ENCODE results near the gene ADAMTS14.

ADAMTS14 gene

DNA sequence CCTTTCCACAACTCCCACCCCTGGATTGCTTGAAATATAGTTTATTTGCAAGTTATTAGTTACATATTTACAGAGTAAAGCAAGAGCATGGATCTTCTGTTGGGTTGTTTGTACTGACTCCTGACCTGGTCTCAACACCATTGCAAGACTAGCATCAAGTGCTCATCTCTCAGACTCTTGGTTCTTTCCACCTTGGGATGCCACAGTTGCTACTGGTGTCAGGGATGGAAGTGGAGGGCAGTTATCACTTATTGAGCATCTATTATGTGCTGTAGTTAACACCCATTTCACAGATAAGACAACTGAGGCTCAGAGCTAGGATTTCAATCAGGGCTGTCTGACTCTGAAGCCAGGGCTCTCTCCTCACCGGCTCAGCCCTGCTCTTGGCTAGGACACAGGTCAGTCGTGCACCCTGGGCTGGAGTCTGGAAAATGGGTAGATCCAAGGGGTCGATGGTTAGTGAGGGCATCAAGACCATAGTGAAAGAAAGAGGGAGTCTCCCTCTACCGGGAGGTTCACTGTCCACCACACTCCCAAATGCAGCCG is 614 bp upstream of the ADAMTS14 start:
- TF ChIP-seq RAD21 (IDR thresholded peaks at IDR 0.05; ENCODE audit: low read depth) (no peak), TEAD4 (IDR thresholded peaks at IDR 0.05) (no peak), CREB1 (IDR thresholded peaks at IDR 0.05; ENCODE audit: low read depth) (no peak), EP300 (IDR thresholded peaks at IDR 0.05; ENCODE audit: borderline replicate concordance) (no peak), TCF12 (IDR thresholded peaks at IDR 0.05; ENCODE audit: low read depth) (no peak), YY1 (IDR thresholded peaks at IDR 0.05; ENCODE audit: low read depth) (no peak), EGR1 (IDR thresholded peaks at IDR 0.05) (no peak), REST (IDR thresholded peaks at IDR 0.05; ENCODE audit: low read depth) (no peak), CEBPB (IDR thresholded peaks at IDR 0.05) (no peak), NFIC (IDR thresholded peaks at IDR 0.05) (no peak), TAF1 (IDR thresholded peaks at IDR 0.05; ENCODE audit: low read depth) (no peak), MAX (IDR thresholded peaks at IDR 0.05) (no peak), USF1 (IDR thresholded peaks at IDR 0.05) (no peak), ZBTB7A (IDR thresholded peaks at IDR 0.05; ENCODE audit: low read depth) (no peak), FOXM1 (IDR thresholded peaks at IDR 0.05; ENCODE audit: borderline replicate concordance, low read depth) (no peak)

- no peak for TF ChIP-seq YY1 (IDR thresholded peaks at IDR 0.05; ENCODE audit: low read depth)
- no peak for TF ChIP-seq MAX (IDR thresholded peaks at IDR 0.05)
- no peak for TF ChIP-seq CEBPB (IDR thresholded peaks at IDR 0.05)
These were observed 980 bp downstream of the ADAMTS14 start for GRCh38 chr10:70673043-70673928.

- no peak for TF ChIP-seq TCF12 (IDR thresholded peaks at IDR 0.05; ENCODE audit: low read depth)
- TF ChIP-seq USF1 (IDR thresholded peaks at IDR 0.05), result no peak
- TF ChIP-seq FOXM1 (IDR thresholded peaks at IDR 0.05; ENCODE audit: borderline replicate concordance, low read depth), result no peak
- TF ChIP-seq REST (IDR thresholded peaks at IDR 0.05; ENCODE audit: low read depth), result no peak
- no peak for TF ChIP-seq CEBPB (IDR thresholded peaks at IDR 0.05)
These were observed 1.7 kb downstream of the ADAMTS14 start for GRCh38 chr10:70673929-70674559.

GRCh38 chr10:70674560-70675495 is 2.5 kb downstream of the ADAMTS14 start:
- TF ChIP-seq CREB1 (IDR thresholded peaks at IDR 0.05; ENCODE audit: low read depth), result no peak
- no peak for TF ChIP-seq USF1 (IDR thresholded peaks at IDR 0.05)
- no peak for TF ChIP-seq NFIC (IDR thresholded peaks at IDR 0.05)
- no peak for TF ChIP-seq TCF12 (IDR thresholded peaks at IDR 0.05; ENCODE audit: low read depth)
- TF ChIP-seq TAF1 (IDR thresholded peaks at IDR 0.05; ENCODE audit: low read depth), result no peak
- TF ChIP-seq REST (IDR thresholded peaks at IDR 0.05; ENCODE audit: low read depth), result no peak
- TF ChIP-seq TEAD4 (IDR thresholded peaks at IDR 0.05), result no peak
- TF ChIP-seq EP300 (IDR thresholded peaks at IDR 0.05; ENCODE audit: borderline replicate concordance), result no peak
- no peak for TF ChIP-seq RAD21 (IDR thresholded peaks at IDR 0.05; ENCODE audit: low read depth)
- TF ChIP-seq FOXM1 (IDR thresholded peaks at IDR 0.05; ENCODE audit: borderline replicate concordance, low read depth), result no peak
- no peak for TF ChIP-seq MAX (IDR thresholded peaks at IDR 0.05)
- no peak for TF ChIP-seq CEBPB (IDR thresholded peaks at IDR 0.05)
- no peak for TF ChIP-seq EGR1 (IDR thresholded peaks at IDR 0.05)
- no peak for TF ChIP-seq ZBTB7A (IDR thresholded peaks at IDR 0.05; ENCODE audit: low read depth)
- no peak for TF ChIP-seq YY1 (IDR thresholded peaks at IDR 0.05; ENCODE audit: low read depth)

All from Ishikawa (cell line).